ENCODE measurements around the gene DLG2. TPM values are rescaled to one million over a fixed set of nuclear protein-coding genes. Genes with fewer than 3 reads are reported as not detected.
"Not testable (repeated sequence)": the region's sequence is repeated elsewhere in the genome, so short reads cannot be mapped to it uniquely, and the experiment has no call there.

DLG2 gene
- polyA plus RNA-seq, 1 donor = 8.1 TPM

DNA sequence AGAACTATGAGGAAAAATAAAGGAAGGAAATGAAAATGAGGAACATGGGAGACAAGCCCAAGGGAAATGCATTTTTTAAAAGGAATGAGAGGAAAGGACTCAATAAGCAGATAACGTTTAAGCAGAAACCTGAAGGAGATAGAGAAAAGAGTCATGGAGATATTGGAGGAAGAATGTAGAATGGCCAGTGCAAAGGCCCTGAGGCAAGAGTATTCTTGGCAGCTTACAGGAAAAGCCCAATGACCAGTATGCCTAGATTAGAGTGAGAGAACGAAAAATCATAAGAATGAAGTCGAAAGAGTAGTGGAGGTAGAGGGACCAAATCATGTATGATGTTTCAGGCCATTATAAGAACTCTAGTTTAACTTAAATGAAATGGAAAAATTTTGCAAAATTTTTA, 220.3 kb downstream of the DLG2 start:
- H3K9me3 ChIP-seq (ENCODE audit: control insufficient read depth, low read depth, low read length) = no peaks in the 10 kb centered on the region
- no peaks in the 10 kb centered on the region for H3K36me3 ChIP-seq (ENCODE audit: control insufficient read depth, insufficient read depth, low read length)
- H3K27me3 ChIP-seq (ENCODE audit: control insufficient read depth, insufficient read depth, low read length) = no peaks in the 10 kb centered on the region
- WGBS (ENCODE audit: insufficient coverage, low lambda C conversion rate) = 100% methylated on average over 3 of the region's 3 CpGs
- no peak overlapping the region for H3K4me3 ChIP-seq (ENCODE audit: low read length)
- H3K27ac ChIP-seq (ENCODE audit: low read length) = no peak overlapping the region
- no peak for DNase-seq
- H3K4me1 ChIP-seq (ENCODE audit: control insufficient read depth, insufficient read depth, low read length) = no peaks in the 10 kb centered on the region

DNA sequence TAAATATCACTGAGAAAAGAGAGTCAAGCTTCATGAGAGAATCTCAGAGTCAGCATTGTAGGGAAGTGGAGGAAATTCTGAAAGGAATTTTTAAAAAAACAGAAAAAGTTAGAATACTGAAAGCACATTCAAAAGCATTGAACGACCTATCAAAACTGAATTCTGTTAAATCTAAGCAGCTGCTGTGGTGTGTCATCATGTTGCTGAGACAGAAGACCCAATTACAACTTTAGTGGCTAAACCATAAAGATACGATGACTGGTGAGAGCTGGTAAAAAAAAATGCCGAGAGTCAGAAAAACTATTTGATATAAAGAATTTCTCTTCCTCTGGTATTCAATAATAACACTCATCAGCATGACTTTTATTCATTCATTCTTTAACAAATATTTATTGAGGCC, 220.8 kb downstream of the DLG2 start:
- 66% methylated on average over 3 of the region's 3 CpGs for WGBS (ENCODE audit: insufficient coverage, low lambda C conversion rate)
- Histone ChIP-seq H3K36me3 (ENCODE audit: control insufficient read depth, insufficient read depth, low read length) (no peaks in the 10 kb centered on the region), H3K4me1 (ENCODE audit: control insufficient read depth, insufficient read depth, low read length) (no peaks in the 10 kb centered on the region), H3K9me3 (ENCODE audit: control insufficient read depth, low read depth, low read length) (no peaks in the 10 kb centered on the region), H3K27ac (ENCODE audit: low read length) (no peak overlapping the region), H3K27me3 (ENCODE audit: control insufficient read depth, insufficient read depth, low read length) (no peaks in the 10 kb centered on the region), H3K4me3 (ENCODE audit: low read length) (no peak overlapping the region)
- no peak for DNase-seq

DNA sequence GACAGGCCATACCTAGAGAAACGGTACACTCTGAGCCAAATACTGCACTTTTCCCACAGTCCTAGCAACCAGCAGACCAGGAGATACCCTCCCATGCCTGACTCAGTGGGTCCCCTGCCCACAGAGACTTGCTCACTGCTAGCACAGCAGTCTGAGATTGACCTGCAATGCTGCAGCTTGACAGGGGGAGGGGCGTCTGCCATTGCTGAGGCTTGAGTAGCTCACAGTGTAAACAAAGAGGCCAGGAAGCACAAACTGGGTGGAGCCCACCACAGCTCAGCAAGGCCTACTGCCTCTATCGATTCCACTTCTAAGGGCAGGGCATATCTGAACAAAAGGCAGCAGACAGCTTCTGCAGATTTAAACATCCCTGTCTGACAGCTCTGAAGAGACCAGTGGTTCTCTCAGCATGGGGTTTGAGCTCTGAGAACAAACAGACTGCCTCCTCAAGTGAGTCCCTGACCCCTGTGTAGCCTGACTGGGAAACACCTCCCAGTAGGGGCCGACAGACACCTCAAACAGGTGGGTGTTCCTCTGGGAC, 231.6 kb downstream of the DLG2 start:
- WGBS (ENCODE audit: insufficient coverage, low lambda C conversion rate) = no CpG with 5 or more reads among the region's 4 CpGs
- not testable (repeated sequence) for H3K27ac ChIP-seq (ENCODE audit: low read length); H3K36me3 ChIP-seq (ENCODE audit: control insufficient read depth, insufficient read depth, low read length); H3K27me3 ChIP-seq (ENCODE audit: control insufficient read depth, insufficient read depth, low read length); H3K4me1 ChIP-seq (ENCODE audit: control insufficient read depth, insufficient read depth, low read length); H3K9me3 ChIP-seq (ENCODE audit: control insufficient read depth, low read depth, low read length); DNase-seq; H3K4me3 ChIP-seq (ENCODE audit: low read length)

DNA sequence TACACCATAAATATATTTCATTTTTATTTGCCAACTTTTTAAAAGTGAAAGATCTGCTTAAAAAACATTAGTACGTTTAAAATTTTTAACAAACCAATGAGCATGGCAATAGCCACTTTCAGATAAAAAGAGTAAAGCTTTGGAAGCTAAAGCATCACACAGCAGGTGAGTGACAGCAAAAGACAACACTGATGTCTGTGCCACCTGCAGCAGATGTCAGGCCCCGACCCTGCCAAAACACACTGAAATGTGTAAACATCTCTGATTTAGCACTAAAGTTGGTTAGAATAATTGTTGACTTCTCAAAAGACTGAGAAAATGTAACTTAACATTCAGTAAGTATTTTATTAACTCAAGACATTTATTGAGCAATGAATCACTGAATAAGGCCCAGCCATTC, 232.9 kb downstream of the DLG2 start:
- no peaks in the 10 kb centered on the region for H3K9me3 ChIP-seq (ENCODE audit: control insufficient read depth, low read depth, low read length)
- WGBS (ENCODE audit: insufficient coverage, low lambda C conversion rate) = no CpG with 5 or more reads among the region's 2 CpGs
- DNase-seq = no peak

DNA sequence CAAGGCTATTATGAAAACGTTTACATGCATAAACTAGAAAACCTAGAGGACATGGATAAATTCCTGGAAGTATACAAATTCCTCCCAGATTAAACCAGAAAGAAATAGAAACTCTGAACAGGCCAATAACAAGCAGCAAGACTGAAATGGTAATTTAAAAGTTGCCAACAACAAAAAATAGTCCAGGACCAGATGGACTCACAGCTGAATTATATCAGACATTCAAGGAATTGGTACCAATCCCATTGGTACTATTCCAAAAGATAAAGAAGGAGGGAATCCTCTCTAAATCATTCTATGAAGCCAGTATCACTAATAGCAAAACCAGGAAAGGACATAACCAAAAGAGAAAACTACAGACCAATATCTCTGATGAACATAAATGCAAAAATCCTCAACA, 236.0 kb downstream of the DLG2 start:
- H3K9me3 ChIP-seq (ENCODE audit: control insufficient read depth, low read depth, low read length) = no peaks in the 10 kb centered on the region
- H3K27ac ChIP-seq (ENCODE audit: low read length) = no peak overlapping the region
- H3K36me3 ChIP-seq (ENCODE audit: control insufficient read depth, insufficient read depth, low read length) = no peaks in the 10 kb centered on the region
- H3K4me1 ChIP-seq (ENCODE audit: control insufficient read depth, insufficient read depth, low read length) = no peaks in the 10 kb centered on the region
- no peaks in the 10 kb centered on the region for H3K27me3 ChIP-seq (ENCODE audit: control insufficient read depth, insufficient read depth, low read length)
- no peak overlapping the region for H3K4me3 ChIP-seq (ENCODE audit: low read length)
- no CpG with 5 or more reads among the region's 1 CpG for WGBS (ENCODE audit: insufficient coverage, low lambda C conversion rate)
- no peak for DNase-seq

More for the DNA sequence above, 232.9 kb downstream of the DLG2 start:
- Histone ChIP-seq H3K4me3 (ENCODE audit: low read length) (no peak overlapping the region), H3K27ac (ENCODE audit: low read length) (no peak overlapping the region), H3K36me3 (ENCODE audit: control insufficient read depth, insufficient read depth, low read length) (no peaks in the 10 kb centered on the region), H3K4me1 (ENCODE audit: control insufficient read depth, insufficient read depth, low read length) (no peaks in the 10 kb centered on the region), H3K27me3 (ENCODE audit: control insufficient read depth, insufficient read depth, low read length) (no peaks in the 10 kb centered on the region)

DNA sequence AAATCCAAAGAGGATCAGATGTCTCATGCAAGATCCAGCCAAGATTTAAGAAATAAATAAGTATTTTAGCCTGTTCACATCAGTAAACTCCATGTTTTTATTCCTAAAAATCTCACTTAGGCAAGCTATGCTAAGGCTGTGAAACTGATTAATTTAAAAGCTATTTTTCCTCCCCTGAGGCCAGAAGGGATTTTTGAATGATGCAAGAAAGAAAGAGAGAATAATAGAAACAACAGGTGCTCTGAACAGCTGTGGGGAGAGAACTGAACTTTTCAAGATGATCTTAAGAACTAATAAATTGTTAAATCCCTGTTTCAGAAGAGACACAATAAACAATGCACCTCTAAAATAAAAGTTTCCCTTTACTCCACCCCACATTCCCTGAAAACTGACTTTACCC, 241.6 kb downstream of the DLG2 start:
- Histone ChIP-seq H3K9me3 (ENCODE audit: control insufficient read depth, low read depth, low read length) (no peaks in the 10 kb centered on the region), H3K36me3 (ENCODE audit: control insufficient read depth, insufficient read depth, low read length) (no peaks in the 10 kb centered on the region)
- no peak for DNase-seq

DNA sequence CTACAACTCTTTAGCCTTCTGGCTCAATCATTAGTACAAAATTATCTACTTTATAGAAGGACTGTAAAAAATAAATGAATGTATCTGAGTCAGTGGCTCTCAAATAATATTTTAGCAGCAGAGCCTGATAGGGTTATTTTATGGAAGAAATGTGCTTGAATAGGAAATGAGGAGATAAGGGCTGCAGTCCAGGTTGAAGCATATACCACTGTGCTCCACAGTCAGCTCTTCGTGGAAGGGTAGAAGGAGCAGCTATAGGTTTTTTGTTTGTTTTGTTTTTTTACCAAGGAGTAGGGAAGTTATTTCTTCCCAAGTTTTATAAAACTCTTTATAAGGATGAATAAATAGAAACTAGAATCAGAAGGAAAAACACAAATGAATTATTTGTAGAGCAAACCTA, 242.0 kb downstream of the DLG2 start:
- no CpG with 5 or more reads among the region's 1 CpG for WGBS (ENCODE audit: insufficient coverage, low lambda C conversion rate)
- Histone ChIP-seq H3K27ac (ENCODE audit: low read length) (no peak overlapping the region), H3K9me3 (ENCODE audit: control insufficient read depth, low read depth, low read length) (no peaks in the 10 kb centered on the region)

More for the DNA sequence above, 241.6 kb downstream of the DLG2 start:
- Histone ChIP-seq H3K4me3 (ENCODE audit: low read length) (no peak overlapping the region), H3K27me3 (ENCODE audit: control insufficient read depth, insufficient read depth, low read length) (no peaks in the 10 kb centered on the region), H3K4me1 (ENCODE audit: control insufficient read depth, insufficient read depth, low read length) (no peaks in the 10 kb centered on the region), H3K27ac (ENCODE audit: low read length) (no peak overlapping the region)

DNA sequence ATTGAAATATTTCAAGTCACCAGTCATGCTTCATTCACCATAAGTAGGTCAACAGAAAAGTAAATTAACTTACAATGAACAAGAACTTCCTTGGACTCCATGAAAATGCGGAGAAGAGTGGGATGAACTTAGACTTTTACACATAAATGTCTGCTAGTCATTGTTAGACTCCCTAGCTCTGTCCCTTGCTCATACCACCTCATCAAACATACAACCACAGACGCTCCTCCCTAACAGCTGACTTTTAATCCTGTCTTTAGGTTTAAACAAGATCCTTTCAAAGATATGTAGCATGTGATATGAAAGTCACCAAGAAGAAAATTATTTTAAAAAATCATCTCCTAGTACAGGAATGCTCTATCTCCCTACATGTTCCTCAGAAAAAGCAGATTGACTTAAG, 248.1 kb downstream of the DLG2 start:
- no peaks in the 10 kb centered on the region for H3K36me3 ChIP-seq (ENCODE audit: control insufficient read depth, insufficient read depth, low read length)
- H3K27ac ChIP-seq (ENCODE audit: low read length) = no peak overlapping the region
- DNase-seq = no peak
- H3K4me3 ChIP-seq (ENCODE audit: low read length) = no peak overlapping the region
- no peaks in the 10 kb centered on the region for H3K27me3 ChIP-seq (ENCODE audit: control insufficient read depth, insufficient read depth, low read length)
- no peaks in the 10 kb centered on the region for H3K9me3 ChIP-seq (ENCODE audit: control insufficient read depth, low read depth, low read length)
- no CpG with 5 or more reads among the region's 2 CpGs for WGBS (ENCODE audit: insufficient coverage, low lambda C conversion rate)
- H3K4me1 ChIP-seq (ENCODE audit: control insufficient read depth, insufficient read depth, low read length) = no peaks in the 10 kb centered on the region

More for the DNA sequence above, 242.0 kb downstream of the DLG2 start:
- DNase-seq = no peak
- Histone ChIP-seq H3K4me1 (ENCODE audit: control insufficient read depth, insufficient read depth, low read length) (no peaks in the 10 kb centered on the region), H3K27me3 (ENCODE audit: control insufficient read depth, insufficient read depth, low read length) (no peaks in the 10 kb centered on the region), H3K36me3 (ENCODE audit: control insufficient read depth, insufficient read depth, low read length) (no peaks in the 10 kb centered on the region), H3K4me3 (ENCODE audit: low read length) (no peak overlapping the region)

DNA sequence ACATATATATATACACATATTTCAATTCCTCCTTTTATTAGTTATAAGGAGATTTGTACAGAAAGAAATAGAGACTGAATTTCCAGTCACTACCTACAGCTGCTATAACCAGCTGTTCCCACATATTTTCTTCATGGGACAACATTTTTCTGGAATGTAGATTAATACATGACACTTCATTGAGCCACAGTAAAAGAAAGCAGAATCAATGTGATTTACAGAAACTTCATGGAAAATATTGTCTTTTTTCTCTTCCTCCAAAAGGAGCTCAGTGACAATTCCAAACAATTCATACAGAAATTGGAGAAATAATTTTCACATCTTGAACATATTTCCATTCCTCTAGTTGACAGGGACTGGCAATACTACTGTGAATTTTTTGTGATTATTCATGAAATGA, 249.2 kb downstream of the DLG2 start:
- Histone ChIP-seq H3K27me3 (ENCODE audit: control insufficient read depth, insufficient read depth, low read length) (no peaks in the 10 kb centered on the region), H3K9me3 (ENCODE audit: control insufficient read depth, low read depth, low read length) (no peaks in the 10 kb centered on the region), H3K27ac (ENCODE audit: low read length) (no peak overlapping the region), H3K4me1 (ENCODE audit: control insufficient read depth, insufficient read depth, low read length) (no peaks in the 10 kb centered on the region), H3K36me3 (ENCODE audit: control insufficient read depth, insufficient read depth, low read length) (no peaks in the 10 kb centered on the region), H3K4me3 (ENCODE audit: low read length) (no peak overlapping the region)
- DNase-seq = no peak

DNA sequence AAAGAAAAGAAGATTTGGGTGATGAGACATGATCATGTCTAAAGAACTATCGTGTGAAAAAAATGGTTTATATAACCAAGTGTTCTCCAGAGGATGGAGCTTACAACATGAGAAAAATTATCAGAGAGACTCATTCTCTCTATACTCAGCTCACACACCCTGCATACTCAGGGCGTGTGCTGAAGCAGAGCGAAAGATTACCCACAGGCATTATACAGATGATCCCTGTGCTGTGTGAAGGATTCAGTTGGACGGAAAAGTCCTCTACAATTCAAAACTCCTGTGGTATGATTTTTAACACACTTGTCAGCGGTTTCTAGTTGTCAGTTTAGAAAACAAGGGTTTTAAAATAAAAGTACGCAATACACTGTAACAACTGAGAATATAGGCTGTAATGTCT, 267.3 kb downstream of the DLG2 start:
- H3K9me3 ChIP-seq (ENCODE audit: control insufficient read depth, low read depth, low read length) = no peaks in the 10 kb centered on the region
- no peak overlapping the region for H3K27ac ChIP-seq (ENCODE audit: low read length)
- no peak overlapping the region for H3K4me3 ChIP-seq (ENCODE audit: low read length)
- 80% methylated on average over 2 of the region's 6 CpGs for WGBS (ENCODE audit: insufficient coverage, low lambda C conversion rate)
- no peaks in the 10 kb centered on the region for H3K4me1 ChIP-seq (ENCODE audit: control insufficient read depth, insufficient read depth, low read length)
- H3K27me3 ChIP-seq (ENCODE audit: control insufficient read depth, insufficient read depth, low read length) = no peaks in the 10 kb centered on the region
- H3K36me3 ChIP-seq (ENCODE audit: control insufficient read depth, insufficient read depth, low read length) = no peaks in the 10 kb centered on the region
- no peak for DNase-seq

DNA sequence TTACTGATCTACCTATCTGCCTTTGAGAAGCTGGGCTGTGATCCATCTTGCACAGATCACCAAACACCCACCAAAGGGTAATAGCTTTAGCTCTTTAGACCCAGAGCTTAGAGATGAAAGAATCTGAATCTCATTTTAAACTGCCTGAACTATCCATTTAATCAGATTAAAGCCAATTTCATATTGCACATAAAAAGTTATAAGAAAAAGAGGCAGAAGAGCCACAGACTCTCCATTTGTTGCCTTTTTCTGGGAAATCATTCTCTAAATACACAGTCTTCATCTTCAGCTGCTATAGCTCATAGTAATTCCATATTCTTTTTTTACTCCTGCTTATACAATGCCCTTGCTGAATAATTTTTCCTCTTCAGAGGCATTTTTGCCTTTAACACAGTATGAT, 271.2 kb downstream of the DLG2 start:
- Histone ChIP-seq H3K4me1 (ENCODE audit: control insufficient read depth, insufficient read depth, low read length) (no peaks in the 10 kb centered on the region), H3K9me3 (ENCODE audit: control insufficient read depth, low read depth, low read length) (no peaks in the 10 kb centered on the region), H3K36me3 (ENCODE audit: control insufficient read depth, insufficient read depth, low read length) (no peaks in the 10 kb centered on the region), H3K4me3 (ENCODE audit: low read length) (no peak overlapping the region), H3K27me3 (ENCODE audit: control insufficient read depth, insufficient read depth, low read length) (no peaks in the 10 kb centered on the region), H3K27ac (ENCODE audit: low read length) (no peak overlapping the region)
- DNase-seq = no peak
